Activated CD4-positive, alpha-beta memory T cell treated with anti-CD3 and anti-CD28 coated beads, Interleukin-2, amount 10 ng/mL, durations not matched to agents 7 days and 5 days (primary cell): ENCODE results near the gene MSRB3. TPM values are rescaled to one million over a fixed set of nuclear protein-coding genes. Genes with fewer than 3 reads are reported as not detected.

Experiments used
- CTCF ChIA-PET: fragments of 350-600 bp; sonication (Branson Sonifier 250); formaldehyde crosslinking; loops from one replicate; lab custom pipeline; 2021; ENCODE audit warnings: antibody characterized with exemption, inconsistent platforms; lab: Charles Lee
- POLR2A ChIA-PET: fragments of 350-600 bp; sonication (Branson Sonifier 250); formaldehyde crosslinking; loops from one replicate; lab custom pipeline; 2021; ENCODE audit warnings: antibody characterized with exemption; lab: Charles Lee
- DNase-seq: peaks from one replicate; pipeline ENCODE4 v3.0.0-alpha.2; 2020
- H3K27ac Mint-ChIP-seq: one replicate; pipeline ENCODE4 v1.8.0; 2021; ENCODE audit warnings: mild to moderate bottlenecking, mixed read lengths
- H3K27me3 Mint-ChIP-seq: one replicate; pipeline ENCODE4 v1.8.0; 2021; ENCODE audit warnings: mixed read lengths
- H3K36me3 Mint-ChIP-seq: one replicate; pipeline ENCODE4 v1.8.0; 2021; ENCODE audit warnings: low read depth, mixed read lengths
- H3K4me1 Mint-ChIP-seq: one replicate; pipeline ENCODE4 v1.8.0; 2021; ENCODE audit warnings: mixed read lengths
- H3K4me3 Mint-ChIP-seq: one replicate; pipeline ENCODE4 v1.8.0; 2021; ENCODE audit warnings: mild to moderate bottlenecking, mixed read lengths
- H3K9me3 Mint-ChIP-seq: one replicate; pipeline ENCODE4 v1.8.0; 2021; ENCODE audit warnings: mixed read lengths
- total RNA-seq, 2 experiments: library from RNA; stranded (reverse); gene quantifications; one replicate each; pipeline ENCODE4 v1.2.3, GENCODE V29; 2021

Gene MSRB3
- total RNA-seq, 2 experiments from 2014 or later = not detected

- H3K9me3 Mint-ChIP-seq = no peaks in the 10 kb centered on the region
- no peak overlapping the region for H3K27ac Mint-ChIP-seq
- H3K36me3 Mint-ChIP-seq = no peaks in the 10 kb centered on the region
- H3K4me3 Mint-ChIP-seq = no peak overlapping the region
- peaks cover 10% of the 10 kb centered on the region for H3K27me3 Mint-ChIP-seq
- ChIA-PET POLR2A (no interaction called here), CTCF (no interaction called here)
- H3K4me1 Mint-ChIP-seq = no peaks in the 10 kb centered on the region
- DNase-seq = no peak
These were observed 39.8 kb downstream of the MSRB3 start for GRCh38 chr12:65318186-65318685.

GRCh38 chr12:65319688-65320200, 41.3 kb downstream of the MSRB3 start:
- H3K27me3 Mint-ChIP-seq = peaks cover 8% of the 10 kb centered on the region
- no peaks in the 10 kb centered on the region for H3K36me3 Mint-ChIP-seq
- DNase-seq = no peak
- no peak overlapping the region for H3K27ac Mint-ChIP-seq
- H3K9me3 Mint-ChIP-seq = no peaks in the 10 kb centered on the region
- H3K4me3 Mint-ChIP-seq = no peak overlapping the region
- ChIA-PET POLR2A (no interaction called here), CTCF (no interaction called here)
- H3K4me1 Mint-ChIP-seq = no peaks in the 10 kb centered on the region

- ChIA-PET POLR2A (no interaction called here), CTCF (no interaction called here)
- DNase-seq = no peak
- H3K9me3 Mint-ChIP-seq = no peaks in the 10 kb centered on the region
- H3K27me3 Mint-ChIP-seq = peaks cover 8% of the 10 kb centered on the region
- no peaks in the 10 kb centered on the region for H3K36me3 Mint-ChIP-seq
- no peak overlapping the region for H3K4me3 Mint-ChIP-seq
- no peak overlapping the region for H3K27ac Mint-ChIP-seq
- no peaks in the 10 kb centered on the region for H3K4me1 Mint-ChIP-seq
These were observed 44.6 kb downstream of the MSRB3 start for GRCh38 chr12:65323070-65323469.

- Mint-ChIP-seq H3K36me3 (no peaks in the 10 kb centered on the region), H3K4me3 (no peak overlapping the region), H3K9me3 (no peaks in the 10 kb centered on the region), H3K4me1 (no peaks in the 10 kb centered on the region), H3K27me3 (peaks cover 8% of the 10 kb centered on the region), H3K27ac (no peak overlapping the region)
- DNase-seq = no peak
- ChIA-PET POLR2A (no interaction called here), CTCF (interaction anchor here (0.7 kb wide), 1 partner anchor 116 kb away, joined by 3 read pairs; no protein-coding TSS in a partner anchor)
These were observed 45.6 kb downstream of the MSRB3 start for GRCh38 chr12:65324056-65324455.

GRCh38 chr12:65324551-65324950, 46.1 kb downstream of the MSRB3 start:
- Mint-ChIP-seq H3K27me3 (peaks cover 8% of the 10 kb centered on the region), H3K4me3 (no peak overlapping the region), H3K36me3 (no peaks in the 10 kb centered on the region), H3K27ac (no peak overlapping the region), H3K9me3 (no peaks in the 10 kb centered on the region), H3K4me1 (no peaks in the 10 kb centered on the region)
- POLR2A ChIA-PET = no interaction called here
- DNase-seq = no peak
- CTCF ChIA-PET = interaction anchor here (0.6 to 0.8 kb wide), 2 partner anchors 18 to 52 kb away, joined by 3 read pairs; no protein-coding TSS in a partner anchor

- Mint-ChIP-seq H3K27ac (no peak overlapping the region), H3K4me1 (no peaks in the 10 kb centered on the region), H3K36me3 (no peaks in the 10 kb centered on the region), H3K9me3 (no peaks in the 10 kb centered on the region), H3K27me3 (peaks cover 8% of the 10 kb centered on the region), H3K4me3 (no peak overlapping the region)
- ChIA-PET POLR2A (no interaction called here), CTCF (interaction anchor here (0.6 to 0.8 kb wide), 2 partner anchors 19 to 51 kb away, joined by 3 read pairs; no protein-coding TSS in a partner anchor)
- no peak for DNase-seq
These were observed 46.7 kb downstream of the MSRB3 start for GRCh38 chr12:65325183-65325582.

GRCh38 chr12:65326616-65327015, 48.1 kb downstream of the MSRB3 start:
- ChIA-PET CTCF (no interaction called here), POLR2A (no interaction called here)
- Mint-ChIP-seq H3K36me3 (no peaks in the 10 kb centered on the region), H3K4me3 (no peak overlapping the region), H3K9me3 (no peaks in the 10 kb centered on the region), H3K27ac (no peak overlapping the region), H3K27me3 (peaks cover 6% of the 10 kb centered on the region), H3K4me1 (no peaks in the 10 kb centered on the region)
- no peak for DNase-seq

GRCh38 chr12:65327207-65328076, 49.0 kb downstream of the MSRB3 start:
- no peaks in the 10 kb centered on the region for H3K9me3 Mint-ChIP-seq

GRCh38 chr12:65329721-65330120, 51.2 kb downstream of the MSRB3 start:
- H3K36me3 Mint-ChIP-seq = no peaks in the 10 kb centered on the region
- no peak overlapping the region for H3K4me3 Mint-ChIP-seq
- no peak for DNase-seq
- ChIA-PET POLR2A (no interaction called here), CTCF (no interaction called here)
- H3K4me1 Mint-ChIP-seq = no peaks in the 10 kb centered on the region
- no peak overlapping the region for H3K27ac Mint-ChIP-seq
- H3K9me3 Mint-ChIP-seq = no peaks in the 10 kb centered on the region
- H3K27me3 Mint-ChIP-seq = peaks cover 8% of the 10 kb centered on the region

More at GRCh38 chr12:65327207-65328076, 49.0 kb downstream of the MSRB3 start:
- Mint-ChIP-seq H3K27ac (no peak overlapping the region), H3K4me1 (no peaks in the 10 kb centered on the region), H3K4me3 (no peak overlapping the region), H3K27me3 (peaks cover 6% of the 10 kb centered on the region), H3K36me3 (no peaks in the 10 kb centered on the region)
- POLR2A ChIA-PET = no interaction called here
- CTCF ChIA-PET = no interaction called here
- no peak for DNase-seq

GRCh38 chr12:65330331-65330730, 51.8 kb downstream of the MSRB3 start:
- H3K4me1 Mint-ChIP-seq = no peaks in the 10 kb centered on the region
- no peaks in the 10 kb centered on the region for H3K9me3 Mint-ChIP-seq
- H3K27me3 Mint-ChIP-seq = peaks cover 8% of the 10 kb centered on the region
- ChIA-PET POLR2A (no interaction called here), CTCF (no interaction called here)
- no peak overlapping the region for H3K4me3 Mint-ChIP-seq
- H3K27ac Mint-ChIP-seq = no peak overlapping the region
- DNase-seq = no peak
- no peaks in the 10 kb centered on the region for H3K36me3 Mint-ChIP-seq

GRCh38 chr12:65331456-65331855, 53.0 kb downstream of the MSRB3 start:
- Mint-ChIP-seq H3K27ac (no peak overlapping the region), H3K36me3 (no peaks in the 10 kb centered on the region), H3K27me3 (peaks cover 7% of the 10 kb centered on the region), H3K4me3 (no peak overlapping the region), H3K9me3 (no peaks in the 10 kb centered on the region), H3K4me1 (no peaks in the 10 kb centered on the region)
- no peak for DNase-seq
- POLR2A ChIA-PET = no interaction called here
- CTCF ChIA-PET = interaction anchor here (0.6 kb wide), 1 partner anchor 1018 kb away, joined by 4 read pairs; no protein-coding TSS in a partner anchor

- ChIA-PET CTCF (no interaction called here), POLR2A (no interaction called here)
- Mint-ChIP-seq H3K4me3 (no peak overlapping the region), H3K4me1 (no peaks in the 10 kb centered on the region), H3K9me3 (no peaks in the 10 kb centered on the region), H3K27ac (no peak overlapping the region), H3K36me3 (no peaks in the 10 kb centered on the region), H3K27me3 (peaks cover 4% of the 10 kb centered on the region)
- no peak for DNase-seq
These were observed 55.2 kb downstream of the MSRB3 start for GRCh38 chr12:65333649-65334048.

- H3K27ac Mint-ChIP-seq = no peak overlapping the region
- CTCF ChIA-PET = no interaction called here
These were observed 56.0 kb downstream of the MSRB3 start for GRCh38 chr12:65334521-65334920.

More at GRCh38 chr12:65334521-65334920, 56.0 kb downstream of the MSRB3 start:
- DNase-seq = no peak
- Mint-ChIP-seq H3K27me3 (peaks cover 7% of the 10 kb centered on the region), H3K9me3 (no peaks in the 10 kb centered on the region), H3K4me3 (no peak overlapping the region), H3K36me3 (no peaks in the 10 kb centered on the region), H3K4me1 (no peaks in the 10 kb centered on the region)
- POLR2A ChIA-PET = no interaction called here
